ENCODE results near the gene ACO1. TPM values are rescaled to one million over a fixed set of nuclear protein-coding genes. Genes with fewer than 3 reads are reported as not detected.

ACO1 gene
- total and polyA plus RNA-seq, 2 donors (not counting 3 experiments of a cell fraction or from before 2014, with no cell fraction given), result 51.6 to 54.1 TPM

GRCh38 chr9:32382565-32383320 lies 1.7 kb upstream of the ACO1 start:
- intact Hi-C loops (cut with micrococcal nuclease) (no loop called here), dilution Hi-C loops (cut with MboI; ENCODE audit: extremely low pct_ligation_motif_present, low sequenced_read_pairs) (loop anchor here (25.0 kb wide), 1 partner anchor 180 kb away; the partner anchor contains the start of genes NDUFB6, SMIM27 and TOPORS)
- ChIA-PET POLR2A (no interaction called here), CTCF (interaction anchor here (1.2 to 8.7 kb wide), 7 partner anchors 12 to 198 kb away, joined by 4 to 105 read pairs (median 35); partner anchors contain the start of genes NDUFB6 and RIGI)
- H4K20me1 ChIP-seq (replicated peaks; ENCODE audit: control insufficient read depth, extremely low read depth, insufficient read depth, low read length), result no peaks in the 10 kb centered on the region
- BruUV-seq (replicated peaks), result no TSS peak
- DNase-seq (ENCODE audit: low read depth, low spot score) (no peak), FAIRE-seq (no peak)
- H3K9me1 ChIP-seq (replicated peaks; ENCODE audit: control insufficient read depth, extremely low read depth, insufficient read depth, low read length), result no peaks in the 10 kb centered on the region
- peak overlapping the region; percentile 35 for H2AFZ ChIP-seq (ENCODE audit: low read depth, low read length)
- no peaks in the 10 kb centered on the region for H3K9me3 ChIP-seq (replicated peaks; ENCODE audit: control insufficient read depth, insufficient read depth, low read length)
- H3K27me3 ChIP-seq (ENCODE audit: control insufficient read depth in 2 of 2, insufficient read depth in 2 of 2, low read length in 2 of 2), result no peaks in the 10 kb centered on the region
- no peaks in the 10 kb centered on the region for H3K36me3 ChIP-seq (ENCODE audit: control insufficient read depth in 2 of 2, extremely low read depth in 1 of 2, insufficient read depth in 2 of 2, low read length in 2 of 2)
- no peak for TF ChIP-seq GATA2 (IDR thresholded peaks at IDR 0.05; ENCODE audit: insufficient read depth, insufficient read length, low read depth, low read length)
- no peak for TF ChIP-seq MYC (IDR thresholded peaks at IDR 0.05; ENCODE audit: low read depth, low read length)
- no peak for TF ChIP-seq FOS (IDR thresholded peaks at IDR 0.05; ENCODE audit: borderline replicate concordance, insufficient read depth, low read length)
- no peak for TF ChIP-seq MAX (IDR thresholded peaks at IDR 0.05; ENCODE audit: insufficient read depth, insufficient read length)
- TF ChIP-seq EZH2 (IDR thresholded peaks at IDR 0.05; ENCODE audit: borderline replicate concordance, low read depth, low read length, severe bottlenecking), result no peak
- TF ChIP-seq JUN (IDR thresholded peaks at IDR 0.05; ENCODE audit: borderline replicate concordance, insufficient read depth, insufficient read length, low read depth), result no peak
- no peak for TF ChIP-seq CTCF (IDR thresholded peaks at IDR 0.05; ENCODE audit: extremely low read depth in 1 of 2, insufficient read depth in 1 of 2, low read depth in 1 of 2, low read length in 2 of 2)
- no peak for TF ChIP-seq POLR2AphosphoS5 (IDR thresholded peaks at IDR 0.05; ENCODE audit: insufficient read depth, low read depth, low read length)
- no peak for TF ChIP-seq POLR2A (IDR thresholded peaks at IDR 0.05; ENCODE audit: low read depth, low read length)
- no peak overlapping the region for H3K4me2 ChIP-seq (ENCODE audit: insufficient read depth, low read length)
- no peak overlapping the region for H3K27ac ChIP-seq (ENCODE audit: insufficient read depth, low read depth, low read length)
- peaks cover 33% of the 10 kb centered on the region for H3K4me1 ChIP-seq (ENCODE audit: control insufficient read depth, extremely low read depth, insufficient read depth, low read length)
- no peak overlapping the region for H3K9ac ChIP-seq (replicated peaks; ENCODE audit: extremely low read depth, insufficient read depth, low read length)
- H3K79me2 ChIP-seq (ENCODE audit: control insufficient read depth, insufficient read depth, low read length), result peaks cover 22% of the 10 kb centered on the region
- no peak overlapping the region for H3K4me3 ChIP-seq (replicated peaks in 1 of 3; ENCODE audit: insufficient read depth in 1 of 3, low read depth in 1 of 3, low read length in 3 of 3)

All from endothelial cell of umbilical vein (primary cell).